Suprapubic skin (tissue), 3 donors: Measurements from ENCODE around the gene NTNG2.

Source experiments
- CTCF ChIP-seq, 2 donors: fragments of 200-600 bp in 1 of 2; fragments of 450-650 bp in 1 of 2; sonication (generic) in 1 of 2; IDR thresholded peaks; one replicate each; pipeline ENCODE4 v1.5.1; 2016 to 2019; ENCODE audit warnings: antibody characterized with exemption in 2 of 2, mild to moderate bottlenecking in 1 of 2, moderate library complexity in 1 of 2
- POLR2A ChIP-seq, 2 donors: fragments of 450-650 bp; IDR thresholded peaks; one replicate each; pipeline ENCODE4 v1.6.1; 2017; ENCODE audit warnings: antibody characterized with exemption in 2 of 2, mild to moderate bottlenecking in 2 of 2, moderate library complexity in 2 of 2

GRCh38 chr9:132129535-132129934 is 32.3 kb upstream of the NTNG2 start:
- TF ChIP-seq CTCF (IDR thresholded peaks at IDR 0.05) (no peak), POLR2A (IDR thresholded peaks at IDR 0.05) (no peak)
